Measurements from ENCODE around the gene ARL5A.

ARL5A gene

GRCh38 chr2:151765760-151766410, 62.3 kb downstream of the ARL5A start:
- no peak for DNase-seq

GRCh38 chr2:151762694-151763093, 65.5 kb downstream of the ARL5A start:
- DNase-seq = no peak

- DNase-seq = no peak
Observed at GRCh38 chr2:151761687-151762086, 66.5 kb downstream of the ARL5A start.

- DNase-seq = no peak
Observed at GRCh38 chr2:151761193-151761592, 67.0 kb downstream of the ARL5A start.

- no peak for DNase-seq
Observed at GRCh38 chr2:151760139-151760650, 68.0 kb downstream of the ARL5A start.

- no peak for DNase-seq
Observed at GRCh38 chr2:151758744-151759143, 69.5 kb downstream of the ARL5A start.

GRCh38 chr2:151757861-151758260, 70.4 kb downstream of the ARL5A start:
- DNase-seq = no peak

GRCh38 chr2:151756820-151757219, 71.4 kb downstream of the ARL5A start:
- DNase-seq = no peak

- no peak for DNase-seq
Observed at GRCh38 chr2:151754253-151754897, 73.8 kb downstream of the ARL5A start.

GRCh38 chr2:151753540-151753939, 74.7 kb downstream of the ARL5A start:
- no peak for DNase-seq

All from activated naive CD4-positive, alpha-beta T cell treated with Interleukin-2 at 50 U/mL for 16 hours (primary cell).